GM15510 (cell line): ENCODE results near the gene SLC46A1.
A peak's percentile ranks its signal among the peaks of the same experiment; 100 is the strongest.

ENCODE experiments used
- POLR2A ChIP-seq: IDR thresholded peaks from 3 replicates; pipeline ENCODE4 v1.6.1; 2011; ENCODE audit warnings: borderline replicate concordance; ENCODE audit not compliant: insufficient read length; ENCODE audit errors: extremely low read depth

The SLC46A1 gene

DNA sequence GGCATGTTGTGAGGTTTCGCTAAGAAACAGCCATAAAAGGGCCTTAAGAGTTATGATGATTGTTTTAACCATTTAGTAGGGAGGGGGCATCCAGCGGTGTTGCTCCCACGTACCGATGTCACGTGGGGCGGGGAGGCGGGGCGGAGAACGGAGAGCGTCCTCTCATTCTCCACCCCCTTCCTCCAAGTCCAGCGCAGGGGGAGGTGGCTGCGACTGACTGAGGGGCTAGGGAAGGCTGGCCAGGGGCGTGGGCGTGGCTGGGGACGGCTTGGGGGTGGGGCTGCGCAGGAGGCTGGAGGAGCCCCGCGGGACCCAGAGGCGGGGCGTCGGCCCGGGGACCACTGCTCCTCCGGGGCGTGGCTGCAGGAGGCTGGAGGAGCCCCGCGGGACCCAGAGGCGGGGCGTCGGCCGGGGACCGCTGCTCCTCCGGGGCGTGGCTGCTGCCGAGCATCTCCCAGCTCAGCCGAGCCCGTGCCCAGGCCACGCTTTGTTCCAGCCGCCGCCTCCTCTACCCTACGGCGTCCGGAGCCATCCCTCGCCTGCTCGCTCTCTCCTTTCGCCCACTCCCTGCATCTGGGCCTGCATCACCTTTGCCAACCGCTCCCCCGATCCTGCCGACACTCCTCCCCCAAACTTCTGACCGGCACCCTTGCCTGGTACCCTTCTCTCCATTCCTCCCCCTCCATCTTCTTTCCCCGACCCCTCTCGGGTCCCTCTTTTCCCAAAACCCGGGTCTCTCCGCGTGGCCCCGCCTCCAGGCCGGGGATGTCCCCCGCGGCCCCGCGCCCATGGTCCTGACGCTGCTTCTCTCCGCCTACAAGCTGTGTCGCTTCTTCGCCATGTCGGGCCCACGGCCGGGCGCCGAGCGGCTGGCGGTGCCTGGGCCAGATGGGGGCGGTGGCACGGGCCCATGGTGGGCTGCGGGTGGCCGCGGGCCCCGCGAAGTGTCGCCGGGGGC lies 34.5 kb downstream of the SLC46A1 start, which contains the start of gene SARM1:
Gene SARM1 (plus strand): TSS at position 450 of the 958 bp plus-strand sequence. CDS start 339 bp downstream, at position 789.
- TF ChIP-seq POLR2A = peak; percentile 42

DNA sequence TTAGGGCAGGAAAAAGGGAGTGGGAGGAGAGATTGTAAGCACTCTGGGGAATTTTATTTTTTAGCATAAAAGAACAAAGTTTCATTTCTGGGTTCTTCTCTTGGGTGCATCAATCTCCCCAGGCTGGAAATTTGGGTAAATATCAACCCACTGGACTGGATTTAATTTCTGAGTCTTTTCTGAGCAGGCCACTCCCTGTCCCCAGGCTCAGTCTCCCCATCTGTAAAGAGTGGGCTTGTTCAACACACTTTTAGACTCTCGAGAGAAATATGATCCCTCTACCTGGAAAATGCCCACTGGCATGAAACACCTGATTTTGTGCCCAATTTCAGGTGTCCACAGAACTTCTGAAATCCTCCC lies 35.3 kb downstream of the SLC46A1 start:
- TF ChIP-seq POLR2A = no peak

- no peak for TF ChIP-seq POLR2A
Observed at GRCh38 chr17:28370035-28370743, 35.8 kb downstream of the SLC46A1 start, which contains the start of gene VTN. VTN (minus strand) TSS chr17:28370307; CDS start chr17:28370203, 104 bp downstream.

DNA sequence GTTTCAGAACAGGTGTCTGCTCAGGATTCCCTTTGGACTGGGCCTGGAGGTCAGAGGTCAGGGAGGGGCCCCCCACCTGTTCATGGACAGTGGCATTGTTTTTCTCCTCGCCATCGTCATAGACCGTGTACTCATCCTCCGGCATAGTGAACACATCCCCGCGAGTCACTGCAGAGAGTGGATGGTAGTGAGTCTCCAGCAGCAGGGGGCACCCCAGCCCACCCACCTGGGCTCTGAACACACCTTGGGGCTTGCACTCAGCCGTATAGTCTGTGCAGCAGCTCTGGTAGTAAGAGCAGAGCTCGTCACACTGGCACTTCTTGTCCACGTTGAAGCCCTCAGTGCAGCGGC lies 36.4 kb downstream of the SLC46A1 start:
- TF ChIP-seq POLR2A = no peak

DNA sequence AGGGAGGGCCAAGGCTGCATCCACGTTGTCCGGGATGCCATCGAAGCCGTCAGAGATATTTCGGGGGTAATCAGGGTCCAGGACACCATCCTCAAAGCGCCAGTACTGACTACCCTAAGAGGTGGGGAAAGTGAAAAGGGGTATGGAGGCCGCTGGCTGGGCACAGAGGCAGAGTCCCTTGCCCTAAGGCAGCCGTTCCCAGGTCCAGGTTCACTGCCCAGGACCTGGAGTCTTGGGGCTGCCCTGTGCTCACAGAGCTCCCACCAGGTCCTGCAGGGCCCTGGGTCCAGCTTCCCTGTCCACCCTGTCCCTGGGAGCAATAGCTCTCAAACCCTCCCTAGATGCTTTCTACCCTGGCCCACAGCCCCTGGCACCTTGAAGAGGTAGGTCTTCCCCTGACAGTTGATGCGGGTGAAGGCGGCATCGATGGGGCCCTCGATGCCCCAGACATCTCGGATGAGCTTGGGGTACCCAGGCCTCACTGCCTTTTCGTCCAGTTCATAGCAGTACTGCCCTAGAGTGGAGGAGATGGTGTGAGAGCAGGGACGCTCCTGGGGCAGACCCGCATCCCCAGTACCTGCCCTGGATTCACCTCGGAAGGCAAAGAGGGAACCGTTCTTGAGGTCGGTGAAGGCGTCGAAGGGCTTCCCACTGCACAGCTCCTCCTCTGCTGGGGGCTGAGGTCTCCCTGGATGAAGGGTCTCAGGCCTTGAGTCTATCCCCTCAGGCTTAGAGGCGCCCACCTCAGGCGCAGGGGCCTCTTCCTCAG lies 36.9 kb downstream of the SLC46A1 start:
- no peak for TF ChIP-seq POLR2A

GRCh38 chr17:28368306-28368831 lies 37.6 kb downstream of the SLC46A1 start:
- TF ChIP-seq POLR2A = no peak

DNA sequence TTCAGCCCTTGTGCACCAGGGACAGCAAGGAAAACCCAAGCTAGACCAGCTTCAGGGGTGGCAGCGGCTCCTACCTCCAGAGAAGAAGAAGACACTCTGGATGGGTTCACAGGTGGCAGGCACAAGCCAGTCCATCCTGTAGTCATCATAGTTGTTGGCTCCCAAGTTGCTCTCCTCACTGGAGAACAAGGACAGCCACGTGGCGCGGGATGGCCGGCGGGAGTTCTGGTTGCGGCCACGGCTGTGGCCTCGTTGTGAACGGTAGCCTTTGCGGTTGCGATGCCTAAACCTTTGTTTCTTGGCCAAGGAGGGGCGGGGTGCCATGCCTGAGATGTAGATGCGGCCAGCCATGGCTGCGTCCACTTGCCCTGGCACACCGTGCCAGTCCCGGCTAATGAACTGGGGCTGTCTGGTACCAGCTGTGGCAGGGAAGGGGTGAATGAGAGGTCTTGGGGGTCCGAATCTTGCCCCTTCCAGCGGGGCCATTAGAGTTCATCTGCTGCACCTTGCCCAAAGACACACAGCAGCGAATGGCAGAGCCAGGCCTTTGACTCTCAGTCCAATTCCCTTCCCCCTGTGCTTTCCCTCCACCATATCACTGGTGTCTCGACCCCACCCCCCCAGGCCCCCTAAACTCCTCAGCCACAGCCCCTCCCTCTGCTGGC lies 38.2 kb downstream of the SLC46A1 start:
- TF ChIP-seq POLR2A = no peak

DNA sequence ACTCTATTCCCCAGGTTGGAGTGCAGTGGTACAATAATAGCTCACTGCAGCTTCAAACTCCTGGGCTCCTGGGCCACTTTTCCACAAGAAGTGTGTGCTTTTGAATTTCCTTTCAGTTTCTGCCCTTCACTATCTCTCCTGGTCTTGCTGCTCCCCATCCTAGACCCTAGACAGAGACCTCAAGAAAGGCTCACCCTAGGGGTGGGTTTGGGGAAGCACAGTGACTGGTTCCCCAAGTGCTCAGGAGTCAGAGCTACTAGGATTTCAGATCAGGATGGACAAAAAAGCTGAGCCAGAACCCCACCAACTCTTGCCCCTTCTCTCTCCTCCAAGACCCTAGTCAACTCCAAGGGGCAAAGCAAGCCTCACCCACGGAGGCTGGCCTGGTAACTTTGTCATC lies 39.4 kb downstream of the SLC46A1 start:
- no peak for TF ChIP-seq POLR2A

DNA sequence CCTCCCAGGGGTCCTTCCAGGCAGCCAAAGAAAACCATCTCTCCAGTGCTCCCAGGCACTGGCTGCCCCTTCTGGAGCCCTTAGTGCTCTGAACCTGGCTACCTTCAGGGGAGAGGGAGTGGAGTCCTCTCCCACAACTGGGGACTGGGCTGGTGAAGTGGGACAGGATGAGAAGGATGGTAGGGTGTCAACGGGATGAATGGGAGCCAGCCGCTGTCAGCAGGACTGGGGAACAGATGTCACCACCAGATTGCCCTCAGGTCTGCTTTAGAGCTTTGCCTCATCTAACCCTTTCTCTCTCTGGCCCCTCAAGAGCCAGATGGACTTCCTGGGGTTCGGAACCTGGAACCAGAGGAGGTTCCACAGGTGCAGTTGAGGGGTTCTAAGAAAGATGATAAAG lies 40.5 kb downstream of the SLC46A1 start:
- no peak for TF ChIP-seq POLR2A

GRCh38 chr17:28364665-28365363 lies 41.2 kb downstream of the SLC46A1 start, which contains the start of gene SEBOX:
SEBOX (minus strand) TSS chr17:28365199; CDS start chr17:28365151, 48 bp downstream.
- TF ChIP-seq POLR2A = no peak

GRCh38 chr17:28363776-28364650 lies 42.0 kb downstream of the SLC46A1 start:
- no peak for TF ChIP-seq POLR2A

DNA sequence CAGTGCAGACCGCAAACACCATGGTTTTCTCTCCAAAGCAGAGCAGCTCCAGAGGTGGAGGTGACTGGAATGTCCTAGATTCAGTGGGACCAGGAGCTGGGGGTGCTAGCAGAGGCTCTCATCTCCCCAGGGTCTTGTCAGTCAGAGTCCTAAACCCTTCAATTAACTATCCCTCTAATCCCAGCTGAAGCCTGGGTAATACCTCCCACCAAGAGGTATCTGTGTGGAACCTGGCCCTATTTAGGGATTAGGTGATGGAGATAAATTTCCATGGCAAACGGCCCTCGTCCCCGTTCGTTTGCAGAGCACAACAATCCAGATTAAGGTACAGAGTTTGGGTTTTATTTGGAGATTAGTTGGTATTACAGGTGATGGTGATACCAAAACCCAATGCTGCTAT lies 42.8 kb downstream of the SLC46A1 start:
- no peak for TF ChIP-seq POLR2A

- TF ChIP-seq POLR2A = no peak
Observed at GRCh38 chr17:28357901-28358197, 48.2 kb downstream of the SLC46A1 start.
